SU-DHL-6 (cell line): Measurements from ENCODE around the gene PHAF1.
A peak's percentile ranks its signal among the peaks of the same experiment; 100 is the strongest.

Experiments used
- H2AFZ ChIP-seq: fragments of 200-600 bp; sonication (generic); 2 replicates; pipeline ENCODE4 v1.6.1; 2014; ENCODE audit warnings: low read depth, mild to moderate bottlenecking, moderate library complexity, mixed read lengths, antibody characterized with exemption, low read length; ENCODE audit not compliant: severe bottlenecking
- H3F3A ChIP-seq: fragments of 200-600 bp; shearing (Covaris generic); 2 replicates; pipeline ENCODE4 v1.6.0; 2016; ENCODE audit warnings: antibody characterized with exemption, mild to moderate bottlenecking; ENCODE audit not compliant: insufficient read depth
- H3K27ac ChIP-seq: fragments of 200-600 bp; sonication (generic); 2 replicates; pipeline ENCODE4 v1.5.1; 2016; ENCODE audit warnings: low read depth, mild to moderate bottlenecking, low read length, moderate library complexity, mixed read lengths
- H3K27me3 ChIP-seq: fragments of 200-600 bp; sonication (generic), shearing (Covaris generic); 2 replicates; pipeline ENCODE4 v1.6.0; 2014; ENCODE audit warnings: mild to moderate bottlenecking, low read length
- H3K36me3 ChIP-seq: fragments of 200-600 bp; sonication (generic); 2 replicates; pipeline ENCODE4 v1.6.1; 2014; ENCODE audit warnings: mild to moderate bottlenecking, low read length, mixed read lengths
- H3K4me2 ChIP-seq: fragments of 300-600, 200-600 bp; shearing (Covaris generic), sonication (generic); 2 replicates; pipeline ENCODE4 v1.6.0; 2014; ENCODE audit warnings: low read length, low read depth, mild to moderate bottlenecking; ENCODE audit not compliant: poor library complexity, severe bottlenecking
- H3K4me3 ChIP-seq: fragments of 200-600 bp; sonication (generic); 2 replicates; pipeline ENCODE4 v1.5.1; 2014; ENCODE audit warnings: antibody characterized with exemption, low read length, mild to moderate bottlenecking, mixed read lengths; ENCODE audit not compliant: insufficient read depth, poor library complexity, severe bottlenecking
- H3K79me2 ChIP-seq: fragments of 200-600 bp; sonication (generic); 2 replicates; pipeline ENCODE4 v1.6.1; 2014; ENCODE audit warnings: mild to moderate bottlenecking, low read length, moderate library complexity; ENCODE audit not compliant: insufficient read depth
- H3K9ac ChIP-seq: fragments of 200-600 bp; sonication (generic); 2 replicates; pipeline ENCODE4 v1.7.0; 2014; ENCODE audit warnings: mild to moderate bottlenecking, low read length
- H3K9me2 ChIP-seq: fragments of 200-600 bp; sonication (generic); replicated peaks from 2 replicates; pipeline ENCODE4 v1.6.1; 2014; ENCODE audit warnings: low read length; ENCODE audit not compliant: insufficient read depth
- H3K9me3 ChIP-seq: fragments of 200-600 bp; sonication (generic); 2 replicates; pipeline ENCODE4 v1.6.1; 2014; ENCODE audit warnings: low read length, mixed read lengths; ENCODE audit not compliant: insufficient read depth
- H4K20me1 ChIP-seq: fragments of 200-600 bp; sonication (generic); 2 replicates; pipeline ENCODE4 v1.6.1; 2014; ENCODE audit warnings: low read depth, mild to moderate bottlenecking, antibody characterized with exemption, low read length, moderate library complexity, mixed read lengths
- EZH2phosphoT487 ChIP-seq: fragments of 200-600 bp; sonication (generic), shearing (Covaris generic); conservative IDR thresholded peaks from 2 replicates; pipeline ENCODE4 v1.6.1; 2018; ENCODE audit warnings: mild to moderate bottlenecking, antibody characterized with exemption, low read length, moderate library complexity, mixed read lengths
- TF ChIP-seq, protein P1 (sequence below): fragments of 200-600 bp; sonication (generic); IDR thresholded peaks from one replicate; pipeline ENCODE4 v1.5.1; 2017; ENCODE audit warnings: antibody characterized with exemption, mild to moderate bottlenecking, low read length, moderate library complexity; ENCODE audit not compliant: insufficient read depth, poor library complexity, severe bottlenecking

Gene PHAF1

DNA sequence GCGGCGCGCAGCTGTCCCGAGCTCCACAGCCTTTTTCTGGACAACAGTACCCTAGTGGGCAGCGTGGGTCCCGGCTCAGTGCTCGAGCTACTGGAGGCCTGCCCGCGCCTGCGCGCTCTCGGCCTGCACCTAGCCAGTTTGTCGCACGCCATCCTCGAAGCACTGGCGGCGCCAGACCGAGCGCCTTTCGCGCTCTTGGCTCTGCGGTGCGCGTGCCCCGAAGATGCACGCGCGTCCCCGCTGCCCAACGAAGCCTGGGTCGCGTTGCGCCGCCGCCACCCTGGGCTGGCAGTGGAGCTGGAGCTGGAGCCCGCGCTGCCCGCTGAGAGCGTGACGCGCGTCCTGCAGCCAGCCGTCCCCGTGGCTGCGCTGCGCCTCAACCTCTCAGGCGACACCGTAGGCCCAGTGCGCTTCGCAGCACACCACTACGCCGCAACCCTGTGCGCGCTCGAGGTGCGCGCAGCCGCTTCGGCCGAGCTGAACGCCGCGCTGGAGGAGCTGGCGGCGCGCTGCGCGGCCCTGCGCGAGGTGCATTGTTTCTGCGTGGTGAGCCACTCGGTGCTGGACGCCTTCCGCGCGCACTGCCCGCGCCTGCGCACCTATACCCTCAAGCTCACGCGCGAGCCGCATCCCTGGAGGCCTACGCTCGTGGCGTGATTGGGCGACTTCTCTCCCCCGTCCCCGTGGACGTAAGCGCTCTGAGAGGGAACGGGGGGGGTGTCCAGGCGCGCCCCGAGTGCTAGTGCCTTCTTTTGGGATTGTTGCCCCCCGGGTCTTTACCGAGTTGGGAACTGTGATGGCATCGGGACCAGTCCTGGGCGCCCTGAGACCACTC is 53.6 kb downstream of the PHAF1 start:
- Histone ChIP-seq H3K27ac (no peak overlapping the region), H3K9me3 (no peaks in the 10 kb centered on the region), H3K27me3 (no peaks in the 10 kb centered on the region), H4K20me1 (no peaks in the 10 kb centered on the region), H3K4me2 (peak overlapping the region; percentile 35), H2AFZ (no peak overlapping the region), H3K4me3 (no peak overlapping the region), H3K9ac (no peak overlapping the region), H3K79me2 (no peaks in the 10 kb centered on the region), H3K36me3 (no peaks in the 10 kb centered on the region), H3F3A (peaks cover 10% of the 10 kb centered on the region), H3K9me2 (no peaks in the 10 kb centered on the region)
- TF ChIP-seq, protein P1, sequence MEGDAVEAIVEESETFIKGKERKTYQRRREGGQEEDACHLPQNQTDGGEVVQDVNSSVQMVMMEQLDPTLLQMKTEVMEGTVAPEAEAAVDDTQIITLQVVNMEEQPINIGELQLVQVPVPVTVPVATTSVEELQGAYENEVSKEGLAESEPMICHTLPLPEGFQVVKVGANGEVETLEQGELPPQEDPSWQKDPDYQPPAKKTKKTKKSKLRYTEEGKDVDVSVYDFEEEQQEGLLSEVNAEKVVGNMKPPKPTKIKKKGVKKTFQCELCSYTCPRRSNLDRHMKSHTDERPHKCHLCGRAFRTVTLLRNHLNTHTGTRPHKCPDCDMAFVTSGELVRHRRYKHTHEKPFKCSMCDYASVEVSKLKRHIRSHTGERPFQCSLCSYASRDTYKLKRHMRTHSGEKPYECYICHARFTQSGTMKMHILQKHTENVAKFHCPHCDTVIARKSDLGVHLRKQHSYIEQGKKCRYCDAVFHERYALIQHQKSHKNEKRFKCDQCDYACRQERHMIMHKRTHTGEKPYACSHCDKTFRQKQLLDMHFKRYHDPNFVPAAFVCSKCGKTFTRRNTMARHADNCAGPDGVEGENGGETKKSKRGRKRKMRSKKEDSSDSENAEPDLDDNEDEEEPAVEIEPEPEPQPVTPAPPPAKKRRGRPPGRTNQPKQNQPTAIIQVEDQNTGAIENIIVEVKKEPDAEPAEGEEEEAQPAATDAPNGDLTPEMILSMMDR, result no peak

DNA sequence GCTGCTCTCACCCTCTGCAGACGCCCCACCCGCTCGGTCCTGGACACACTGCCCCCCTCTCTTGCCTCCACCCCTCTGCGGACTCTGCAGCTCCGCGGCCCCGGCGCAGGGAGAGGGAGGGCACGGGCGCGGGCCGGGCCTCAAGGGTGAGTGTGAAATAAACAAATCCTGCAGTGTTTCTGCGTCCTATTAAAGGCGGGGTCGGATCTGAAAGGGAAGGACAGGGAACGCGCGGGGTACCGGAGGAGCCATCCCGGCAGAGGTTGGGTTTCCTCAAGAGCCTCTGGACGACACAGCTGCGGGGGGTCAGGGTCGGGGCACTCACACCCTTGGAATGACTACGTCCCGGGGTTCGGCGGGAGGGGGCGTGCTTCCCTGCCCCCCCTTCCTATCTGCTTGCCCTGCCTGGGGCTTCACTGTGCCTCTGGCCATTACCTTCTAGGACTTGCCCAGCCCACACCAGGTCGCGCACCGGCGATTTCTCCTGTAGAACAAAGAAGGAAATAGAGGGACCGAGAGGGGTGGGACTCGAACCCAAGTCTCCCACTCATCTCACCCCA is 54.3 kb downstream of the PHAF1 start:
- peak overlapping the region; percentile 35 for H3K4me2 ChIP-seq
- TF ChIP-seq EZH2phosphoT487, result no peak
- TF ChIP-seq, protein P1, result no peak
- H3K79me2 ChIP-seq, result no peaks in the 10 kb centered on the region
- H2AFZ ChIP-seq, result no peak overlapping the region
- H3K4me3 ChIP-seq, result no peak overlapping the region
- no peaks in the 10 kb centered on the region for H4K20me1 ChIP-seq
- H3K9ac ChIP-seq, result no peak overlapping the region
- H3F3A ChIP-seq, result peaks cover 3% of the 10 kb centered on the region
- H3K36me3 ChIP-seq, result no peaks in the 10 kb centered on the region
- H3K9me2 ChIP-seq, result no peaks in the 10 kb centered on the region
- no peaks in the 10 kb centered on the region for H3K27me3 ChIP-seq
- no peak overlapping the region for H3K27ac ChIP-seq
- no peaks in the 10 kb centered on the region for H3K9me3 ChIP-seq

DNA sequence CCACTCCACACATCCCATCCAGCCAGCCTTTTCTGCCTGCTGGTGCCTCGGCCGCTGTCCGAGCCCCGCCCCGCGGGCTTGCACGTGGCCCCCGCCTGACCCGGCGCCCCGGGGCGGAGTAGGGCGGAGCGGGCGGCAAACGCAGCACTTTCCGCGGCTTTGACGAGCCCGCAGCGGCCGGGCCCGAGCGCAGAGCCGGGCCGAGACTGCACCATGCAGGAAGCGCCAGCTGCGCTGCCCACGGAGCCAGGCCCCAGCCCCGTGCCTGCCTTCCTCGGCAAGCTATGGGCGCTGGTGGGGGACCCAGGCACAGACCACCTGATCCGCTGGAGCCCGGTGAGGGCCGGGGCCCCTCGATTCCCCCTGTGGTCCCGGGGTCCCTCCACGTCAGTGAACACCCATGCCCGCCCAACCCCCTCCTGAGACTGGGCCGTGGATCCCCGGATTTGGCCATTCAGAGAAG is 54.9 kb downstream of the PHAF1 start, which contains the start of gene HSF4:
Gene HSF4, plus strand, starts transcription at position 147 of the 463 bp plus-strand sequence. Its CDS starts 67 bp downstream, at position 214.
- Histone ChIP-seq H3K4me3 (no peak within 1 kb of the TSS), H3K9me3 (no peaks in the 10 kb centered on the region), H3K36me3 (no peaks in the 10 kb centered on the region), H3K27me3 (no peaks in the 10 kb centered on the region), H3K27ac (no peak within 1 kb of the TSS), H2AFZ (no peak within 1 kb of the TSS), H4K20me1 (no peaks in the 10 kb centered on the region), H3K4me2 (peak within 1 kb of the TSS; percentile 35), H3K79me2 (no peaks in the 10 kb centered on the region), H3K9ac (no peak within 1 kb of the TSS), H3F3A (no peaks in the 10 kb centered on the region; the same call in 1 of the 2 replicates), H3K9me2 (no peaks in the 10 kb centered on the region)
- TF ChIP-seq, protein P1, result no peak
- no peak for TF ChIP-seq EZH2phosphoT487
